Measurements from ENCODE around the gene GPA33. TPM values are rescaled to one million over a fixed set of nuclear protein-coding genes. Genes with fewer than 3 reads are reported as not detected.
A peak's percentile ranks its signal among the peaks of the same experiment; 100 is the strongest.

GPA33 gene
- total RNA-seq, 4 donors from 2014 or later: not detected

DNA sequence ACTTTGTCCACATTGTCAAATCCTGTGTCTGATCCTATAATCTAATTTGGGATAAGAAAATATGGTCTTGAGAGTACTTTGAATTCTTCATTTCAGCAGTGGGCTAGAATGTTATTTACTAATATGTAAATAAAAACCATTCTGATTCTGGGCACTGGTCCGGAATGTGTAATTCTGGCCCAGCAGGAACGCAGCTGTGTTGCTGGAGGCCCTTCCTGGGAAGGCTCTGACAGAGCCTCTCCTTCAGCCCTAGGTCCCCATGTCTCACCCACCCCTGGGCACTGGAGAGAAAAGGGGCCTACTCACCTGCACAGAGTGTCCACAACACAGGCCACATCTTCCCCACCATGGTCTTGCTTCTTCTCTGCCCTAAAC, 251 bp downstream of the GPA33 start:
- no peak for DNase-seq (ENCODE audit: low spot score in 2 of 2)
- H3K36me3 ChIP-seq: no peaks in the 10 kb centered on the region
- peak overlapping the region in 2 of 4 donors; percentile 36 to 68 for H3K27ac ChIP-seq
- TF ChIP-seq EP300 (IDR thresholded peaks at IDR 0.05): no peak
- TF ChIP-seq, protein P1, sequence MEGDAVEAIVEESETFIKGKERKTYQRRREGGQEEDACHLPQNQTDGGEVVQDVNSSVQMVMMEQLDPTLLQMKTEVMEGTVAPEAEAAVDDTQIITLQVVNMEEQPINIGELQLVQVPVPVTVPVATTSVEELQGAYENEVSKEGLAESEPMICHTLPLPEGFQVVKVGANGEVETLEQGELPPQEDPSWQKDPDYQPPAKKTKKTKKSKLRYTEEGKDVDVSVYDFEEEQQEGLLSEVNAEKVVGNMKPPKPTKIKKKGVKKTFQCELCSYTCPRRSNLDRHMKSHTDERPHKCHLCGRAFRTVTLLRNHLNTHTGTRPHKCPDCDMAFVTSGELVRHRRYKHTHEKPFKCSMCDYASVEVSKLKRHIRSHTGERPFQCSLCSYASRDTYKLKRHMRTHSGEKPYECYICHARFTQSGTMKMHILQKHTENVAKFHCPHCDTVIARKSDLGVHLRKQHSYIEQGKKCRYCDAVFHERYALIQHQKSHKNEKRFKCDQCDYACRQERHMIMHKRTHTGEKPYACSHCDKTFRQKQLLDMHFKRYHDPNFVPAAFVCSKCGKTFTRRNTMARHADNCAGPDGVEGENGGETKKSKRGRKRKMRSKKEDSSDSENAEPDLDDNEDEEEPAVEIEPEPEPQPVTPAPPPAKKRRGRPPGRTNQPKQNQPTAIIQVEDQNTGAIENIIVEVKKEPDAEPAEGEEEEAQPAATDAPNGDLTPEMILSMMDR (IDR thresholded peaks at IDR 0.05): no peak
- no peak for TF ChIP-seq POLR2A (IDR thresholded peaks at IDR 0.05)
- no peak overlapping the region for H3K4me3 ChIP-seq
- H3K27me3 ChIP-seq: no peaks in the 10 kb centered on the region
- 60 to 63% methylated on average over 2 of the region's 2 CpGs for WGBS, 2 donors
- no peaks in the 10 kb centered on the region for H3K9me3 ChIP-seq
- H3K4me1 ChIP-seq: no peaks in the 10 kb centered on the region

- WGBS, 2 donors: 74% methylated on average over 6 of the region's 6 CpGs
- Histone ChIP-seq H3K9me3 (no peaks in the 10 kb centered on the region), H3K4me3 (no peak overlapping the region), H3K27me3 (no peaks in the 10 kb centered on the region), H3K27ac (peak overlapping the region in 1 of 4 donors; percentile 51), H3K4me1 (no peaks in the 10 kb centered on the region), H3K36me3 (no peaks in the 10 kb centered on the region)
- DNase-seq (ENCODE audit: low spot score in 2 of 2): no peak
- TF ChIP-seq EP300 (IDR thresholded peaks at IDR 0.05) (no peak), POLR2A (IDR thresholded peaks at IDR 0.05) (no peak)
- TF ChIP-seq, protein P1 (IDR thresholded peaks at IDR 0.05): no peak
These were observed 1.3 kb downstream of the GPA33 start for GRCh38 chr1:167088746-167089417.

GRCh38 chr1:167086768-167087167, 3.4 kb downstream of the GPA33 start:
- DNase-seq (ENCODE audit: low spot score in 2 of 2): no peak
- Histone ChIP-seq H3K36me3 (no peaks in the 10 kb centered on the region), H3K4me3 (no peak overlapping the region), H3K27me3 (no peaks in the 10 kb centered on the region), H3K27ac (no peak overlapping the region), H3K4me1 (no peaks in the 10 kb centered on the region), H3K9me3 (no peaks in the 10 kb centered on the region)
- 56 to 81% methylated on average over 3 of the region's 3 CpGs for WGBS, 2 donors
- TF ChIP-seq EP300 (IDR thresholded peaks at IDR 0.05): no peak
- TF ChIP-seq, protein P1 (IDR thresholded peaks at IDR 0.05): no peak
- no peak for TF ChIP-seq POLR2A (IDR thresholded peaks at IDR 0.05)

- peaks cover 0 to 6% of the 10 kb centered on the region in 2 donors for H3K27me3 ChIP-seq
- WGBS, 2 donors: 71 to 89% methylated on average over 6 to 7 of the region's 7 CpGs
- TF ChIP-seq POLR2A (IDR thresholded peaks at IDR 0.05): no peak
- TF ChIP-seq, protein P1 (IDR thresholded peaks at IDR 0.05): no peak
- no peak for TF ChIP-seq EP300 (IDR thresholded peaks at IDR 0.05)
- no peak for DNase-seq (ENCODE audit: low spot score in 2 of 2)
- no peaks in the 10 kb centered on the region for H3K36me3 ChIP-seq
- no peaks in the 10 kb centered on the region for H3K9me3 ChIP-seq
- H3K27ac ChIP-seq: no peak overlapping the region
- H3K4me3 ChIP-seq: no peak overlapping the region
- no peaks in the 10 kb centered on the region for H3K4me1 ChIP-seq
These were observed 4.1 kb downstream of the GPA33 start for GRCh38 chr1:167086033-167086432.

DNA sequence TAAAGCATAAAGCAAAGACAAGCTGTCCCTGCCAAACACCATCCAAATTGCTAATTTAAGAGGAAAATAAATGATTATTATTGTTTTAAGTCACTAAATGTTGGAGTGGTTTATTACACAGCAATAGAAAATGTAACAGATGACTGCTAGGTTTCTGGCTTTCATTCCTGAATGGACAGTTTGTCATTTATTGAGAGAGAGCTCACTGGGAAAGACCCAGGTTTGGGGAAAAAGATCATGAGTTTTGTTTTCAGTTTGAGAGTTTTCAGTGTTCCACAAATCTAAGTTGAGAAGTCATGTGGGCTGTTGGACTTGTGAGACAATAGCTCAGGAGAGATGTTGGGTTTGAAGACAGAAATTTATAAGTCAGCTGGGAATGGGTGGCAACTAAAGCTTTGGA, 5.4 kb downstream of the GPA33 start:
- H3K9me3 ChIP-seq: no peaks in the 10 kb centered on the region
- H3K4me3 ChIP-seq: no peak overlapping the region
- TF ChIP-seq POLR2A (IDR thresholded peaks at IDR 0.05): no peak
- TF ChIP-seq, protein P1 (IDR thresholded peaks at IDR 0.05): no peak
- no peak for TF ChIP-seq EP300 (IDR thresholded peaks at IDR 0.05)
- H3K27ac ChIP-seq: peak overlapping the region in 1 of 4 donors; percentile 42
- no peaks in the 10 kb centered on the region for H3K4me1 ChIP-seq
- H3K36me3 ChIP-seq: no peaks in the 10 kb centered on the region
- no peak for DNase-seq (ENCODE audit: low spot score in 2 of 2)
- H3K27me3 ChIP-seq: peaks cover 0 to 17% of the 10 kb centered on the region in 2 donors
